GM21528 (cell line): Measurements from ENCODE around the gene LUZP4.
"Not testable (repeated sequence)": the region's sequence is repeated elsewhere in the genome, so short reads cannot be mapped to it uniquely, and the experiment has no call there.

Source experiments
- ATAC-seq: cut with Tn5 transposase; IDR thresholded peaks from one replicate; pipeline ENCODE4 v1.9.1; 2021; ENCODE audit warnings: mild to moderate bottlenecking, moderate library complexity; ENCODE audit not compliant: unreplicated experiment, low FRiP score

LUZP4 gene

GRCh38 chrX:115289465-115289864, at the start of gene LUZP4:
LUZP4 (plus strand) TSS chrX:115289715; CDS start chrX:115289760, 45 bp downstream.
- no peak for ATAC-seq

GRCh38 chrX:115251458-115252233, 37.9 kb upstream of the LUZP4 start:
- ATAC-seq = no peak

GRCh38 chrX:115255003-115255402, 34.5 kb upstream of the LUZP4 start:
- no peak for ATAC-seq

GRCh38 chrX:115257711-115258110, 31.8 kb upstream of the LUZP4 start:
- ATAC-seq = no peak

- no peak for ATAC-seq
These were observed 30.2 kb upstream of the LUZP4 start for GRCh38 chrX:115259238-115259875.

GRCh38 chrX:115260330-115260729, 29.2 kb upstream of the LUZP4 start:
- ATAC-seq = no peak

GRCh38 chrX:115261148-115261547, 28.4 kb upstream of the LUZP4 start:
- no peak for ATAC-seq

GRCh38 chrX:115264009-115264408, 25.5 kb upstream of the LUZP4 start:
- ATAC-seq = no peak

- ATAC-seq = no peak
These were observed 23.2 kb upstream of the LUZP4 start for GRCh38 chrX:115266300-115266699.

- ATAC-seq = no peak
These were observed 21.1 kb upstream of the LUZP4 start for GRCh38 chrX:115268421-115268820.

- no peak for ATAC-seq
These were observed 20.3 kb upstream of the LUZP4 start for GRCh38 chrX:115269051-115269683.

GRCh38 chrX:115284877-115285276, 4.6 kb upstream of the LUZP4 start:
- ATAC-seq = no peak

GRCh38 chrX:115297189-115297588, 7.7 kb downstream of the LUZP4 start:
- ATAC-seq = no peak

- ATAC-seq = no peak
These were observed 21.6 kb downstream of the LUZP4 start for GRCh38 chrX:115311139-115311538.

GRCh38 chrX:115311601-115312001, 22.1 kb downstream of the LUZP4 start:
- ATAC-seq = no peak

GRCh38 chrX:115318139-115318538, 28.6 kb downstream of the LUZP4 start:
- no peak for ATAC-seq

GRCh38 chrX:115322375-115322774, 32.9 kb downstream of the LUZP4 start:
- no peak for ATAC-seq

GRCh38 chrX:115324194-115324593, 34.7 kb downstream of the LUZP4 start:
- no peak for ATAC-seq

GRCh38 chrX:115329282-115329681, 39.8 kb downstream of the LUZP4 start:
- ATAC-seq = not testable (repeated sequence)

- no peak for ATAC-seq
These were observed 41.1 kb downstream of the LUZP4 start for GRCh38 chrX:115330498-115331168.

- ATAC-seq = no peak
These were observed 43.3 kb downstream of the LUZP4 start for GRCh38 chrX:115332832-115333231.
